ENCODE data around the gene ARIH1.
"Not testable (repeated sequence)": the region's sequence is repeated elsewhere in the genome, so short reads cannot be mapped to it uniquely, and the experiment has no call there.

Gene ARIH1

DNA sequence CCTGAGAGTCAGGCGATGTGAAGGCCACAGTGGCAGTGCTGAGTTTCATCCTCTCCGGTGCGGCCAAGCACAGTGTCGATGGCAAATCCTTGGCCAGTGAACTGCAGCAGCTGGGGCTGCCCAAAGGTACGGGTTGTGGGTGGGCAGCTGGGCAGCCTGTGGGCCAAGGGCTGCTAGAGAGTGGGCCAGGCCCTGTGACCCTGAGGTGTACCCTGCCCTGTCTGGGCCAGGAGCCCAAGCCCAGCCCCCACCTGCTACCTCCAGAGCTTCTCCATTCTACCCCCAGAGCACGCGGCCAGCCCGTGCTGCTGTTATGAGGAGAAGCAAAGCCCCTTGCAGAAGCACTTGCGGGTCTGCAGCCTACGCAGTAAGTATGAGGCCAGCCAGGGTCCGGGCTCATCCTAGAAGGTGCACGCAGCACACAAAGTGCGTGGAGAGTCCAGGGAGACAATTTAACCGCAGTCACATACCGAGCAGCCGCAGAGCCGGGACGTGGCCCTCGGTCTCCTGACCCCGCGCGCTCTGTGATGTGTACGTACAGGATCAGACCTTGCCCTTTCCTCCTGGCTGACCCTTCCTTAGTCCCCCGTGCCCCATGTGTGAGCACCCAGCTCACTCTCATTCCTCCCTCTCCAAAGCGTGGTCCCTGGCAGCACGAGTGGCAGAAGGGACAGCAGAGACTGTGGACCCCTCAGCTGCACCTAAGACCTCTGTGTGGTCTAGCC is 165.8 kb downstream of the ARIH1 start:
- not testable (repeated sequence) for H3K27ac ChIP-seq (ENCODE audit: low read length); H3K9me3 ChIP-seq (ENCODE audit: control insufficient read depth in 1 of 2, low read length in 2 of 2); H3K4me3 ChIP-seq (ENCODE audit: low read depth in 1 of 2, low read length in 2 of 2); H3K27me3 ChIP-seq (ENCODE audit: low read depth, low read length); H3K4me1 ChIP-seq (ENCODE audit: control insufficient read depth in 1 of 2, insufficient read depth in 2 of 2, low read length in 2 of 2); H3K36me3 ChIP-seq (ENCODE audit: control insufficient read depth in 1 of 2, insufficient read depth in 2 of 2, low read length in 2 of 2)

DNA sequence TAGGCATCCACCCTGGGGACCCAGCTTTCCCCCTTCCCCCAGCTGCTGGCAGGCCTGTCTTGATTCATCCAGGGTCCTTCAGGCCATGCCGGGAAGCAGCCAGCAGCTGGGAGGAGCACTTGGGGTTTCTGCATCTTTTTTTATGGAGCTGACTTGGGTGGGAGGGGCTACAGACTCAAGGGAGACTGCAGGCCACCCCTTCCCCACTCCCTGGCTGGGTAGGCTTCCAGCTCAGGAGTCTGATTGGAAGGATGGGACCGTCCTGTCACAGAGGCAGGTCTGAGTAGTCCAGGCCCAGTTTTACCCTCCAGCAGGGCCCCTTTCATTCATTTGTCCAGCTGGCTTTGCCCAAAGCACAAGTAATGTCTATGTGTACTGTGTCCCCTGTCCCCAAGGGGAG is 168.1 kb downstream of the ARIH1 start:
- not testable (repeated sequence) for H3K27me3 ChIP-seq (ENCODE audit: low read depth, low read length); H3K9me3 ChIP-seq (ENCODE audit: control insufficient read depth in 1 of 2, low read length in 2 of 2); H3K4me1 ChIP-seq (ENCODE audit: control insufficient read depth in 1 of 2, insufficient read depth in 2 of 2, low read length in 2 of 2); H3K36me3 ChIP-seq (ENCODE audit: control insufficient read depth in 1 of 2, insufficient read depth in 2 of 2, low read length in 2 of 2); H3K4me3 ChIP-seq (ENCODE audit: low read depth in 1 of 2, low read length in 2 of 2); H3K27ac ChIP-seq (ENCODE audit: low read length)

DNA sequence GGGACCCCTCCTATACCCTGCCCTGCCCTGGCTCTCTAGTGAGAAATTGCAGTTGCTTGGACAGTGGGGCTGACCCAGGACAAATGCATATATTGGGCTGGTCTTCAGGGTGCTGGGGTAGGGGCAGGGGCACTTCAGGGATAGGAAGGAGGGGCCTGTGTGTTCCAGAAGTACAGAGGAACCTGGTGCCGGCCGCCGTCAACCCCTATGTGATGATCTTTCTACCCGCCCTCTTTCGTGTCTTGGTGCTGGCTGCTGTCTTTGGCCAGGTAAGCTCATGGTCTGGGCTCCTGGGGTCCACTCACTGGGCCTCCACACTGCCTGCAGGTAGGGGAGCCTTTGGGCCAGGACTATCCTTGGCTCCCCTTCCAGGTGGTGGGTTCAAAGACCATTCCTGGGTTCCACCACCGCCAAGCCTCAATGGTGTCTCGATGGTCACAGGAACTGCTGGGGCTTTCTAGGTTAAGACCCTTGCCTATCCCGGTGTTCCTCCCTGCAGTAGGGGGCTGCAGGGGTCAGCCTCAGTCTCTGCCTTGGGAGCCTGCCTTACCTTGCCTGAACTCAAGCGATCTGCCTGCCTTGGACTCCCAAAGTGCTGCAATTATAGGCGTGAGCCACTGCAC is 174.6 kb downstream of the ARIH1 start:
- H3K4me1 ChIP-seq (ENCODE audit: control insufficient read depth in 1 of 2, insufficient read depth in 2 of 2, low read length in 2 of 2); H3K27ac ChIP-seq (ENCODE audit: low read length); H3K9me3 ChIP-seq (ENCODE audit: control insufficient read depth in 1 of 2, low read length in 2 of 2); H3K36me3 ChIP-seq (ENCODE audit: control insufficient read depth in 1 of 2, insufficient read depth in 2 of 2, low read length in 2 of 2); H3K4me3 ChIP-seq (ENCODE audit: low read depth in 1 of 2, low read length in 2 of 2); H3K27me3 ChIP-seq (ENCODE audit: low read depth, low read length): not testable (repeated sequence)

Measured in muscle layer of duodenum (tissue), 2 donors.